DND-41 (cell line): ENCODE results near the gene MX2.

Experiments
- EZH2 ChIP-seq: IDR thresholded peaks from 3 replicates; pipeline ENCODE4 v1.6.1; 2012; ENCODE audit warnings: borderline replicate concordance, low read depth, mild to moderate bottlenecking, moderate library complexity, low read length, inconsistent platforms; ENCODE audit not compliant: severe bottlenecking
- TF ChIP-seq, protein P1 (sequence below): IDR thresholded peaks from 2 replicates; pipeline ENCODE4 v1.5.1; 2012; ENCODE audit warnings: borderline replicate concordance, low read length, moderate library complexity, mild to moderate bottlenecking; ENCODE audit not compliant: poor library complexity, severe bottlenecking; ENCODE audit errors: extremely low read depth

DNA sequence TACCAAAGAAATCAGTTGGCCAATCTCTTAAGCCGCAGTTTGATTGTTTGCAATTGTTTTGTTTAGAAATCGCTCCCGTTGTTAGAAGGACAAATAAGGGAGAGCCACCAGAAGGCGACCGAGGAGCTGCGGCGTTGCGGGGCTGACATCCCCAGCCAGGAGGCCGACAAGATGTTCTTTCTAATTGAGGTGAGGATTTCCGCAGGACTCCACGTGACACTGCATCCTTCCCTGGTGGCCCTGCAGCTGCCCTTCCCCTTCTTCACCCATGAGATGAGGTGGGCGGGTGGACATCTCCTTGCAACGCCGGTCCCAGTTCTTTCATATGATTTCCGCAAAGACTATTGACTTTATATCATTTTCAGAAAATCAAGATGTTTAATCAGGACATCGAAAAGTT, 37.0 kb downstream of the MX2 start:
- TF ChIP-seq, protein P1, sequence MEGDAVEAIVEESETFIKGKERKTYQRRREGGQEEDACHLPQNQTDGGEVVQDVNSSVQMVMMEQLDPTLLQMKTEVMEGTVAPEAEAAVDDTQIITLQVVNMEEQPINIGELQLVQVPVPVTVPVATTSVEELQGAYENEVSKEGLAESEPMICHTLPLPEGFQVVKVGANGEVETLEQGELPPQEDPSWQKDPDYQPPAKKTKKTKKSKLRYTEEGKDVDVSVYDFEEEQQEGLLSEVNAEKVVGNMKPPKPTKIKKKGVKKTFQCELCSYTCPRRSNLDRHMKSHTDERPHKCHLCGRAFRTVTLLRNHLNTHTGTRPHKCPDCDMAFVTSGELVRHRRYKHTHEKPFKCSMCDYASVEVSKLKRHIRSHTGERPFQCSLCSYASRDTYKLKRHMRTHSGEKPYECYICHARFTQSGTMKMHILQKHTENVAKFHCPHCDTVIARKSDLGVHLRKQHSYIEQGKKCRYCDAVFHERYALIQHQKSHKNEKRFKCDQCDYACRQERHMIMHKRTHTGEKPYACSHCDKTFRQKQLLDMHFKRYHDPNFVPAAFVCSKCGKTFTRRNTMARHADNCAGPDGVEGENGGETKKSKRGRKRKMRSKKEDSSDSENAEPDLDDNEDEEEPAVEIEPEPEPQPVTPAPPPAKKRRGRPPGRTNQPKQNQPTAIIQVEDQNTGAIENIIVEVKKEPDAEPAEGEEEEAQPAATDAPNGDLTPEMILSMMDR, result no peak
- TF ChIP-seq EZH2, result no peak
